Suprapubic skin (tissue), 4 donors: ENCODE measurements around the gene PDE4B.

Experiments
- POLR2A ChIP-seq, 2 donors: fragments of 450-650 bp; IDR thresholded peaks; one replicate each; pipeline ENCODE4 v1.6.1; 2017; ENCODE audit warnings: antibody characterized with exemption in 2 of 2, mild to moderate bottlenecking in 2 of 2, moderate library complexity in 2 of 2
- POLR2AphosphoS5 ChIP-seq, 3 donors: sonication (generic); formaldehyde crosslinking; IDR thresholded peaks; one replicate each; pipeline ENCODE4 v1.6.1; 2017; ENCODE audit warnings: antibody characterized with exemption in 3 of 3
- TF ChIP-seq, protein P1 (sequence below), 2 donors: fragments of 200-600 bp in 1 of 2; fragments of 450-650 bp in 1 of 2; sonication (generic) in 1 of 2; IDR thresholded peaks; one replicate each; pipeline ENCODE4 v1.5.1; 2016 to 2019; ENCODE audit warnings: antibody characterized with exemption in 2 of 2, mild to moderate bottlenecking in 1 of 2, moderate library complexity in 1 of 2

DNA sequence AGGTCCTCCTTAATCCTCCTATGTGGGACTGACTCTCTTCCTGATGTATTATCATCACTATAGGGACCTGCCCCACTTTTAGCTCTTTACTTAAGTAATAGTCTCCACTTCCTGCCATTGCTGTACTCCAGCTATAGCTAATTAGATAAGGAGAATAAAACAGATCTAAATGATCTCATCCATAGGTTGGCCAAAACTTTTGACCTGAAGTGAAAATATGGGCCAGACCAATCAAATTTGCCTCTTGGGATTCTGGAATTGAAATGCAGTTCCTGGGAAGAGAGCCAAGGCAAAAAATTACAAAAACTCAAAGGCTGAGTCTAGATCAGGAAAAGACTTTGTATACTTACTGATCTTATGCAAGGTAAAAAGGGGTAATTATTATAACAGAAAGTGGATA lies 36.1 kb upstream of the PDE4B start:
- TF ChIP-seq, protein P1, sequence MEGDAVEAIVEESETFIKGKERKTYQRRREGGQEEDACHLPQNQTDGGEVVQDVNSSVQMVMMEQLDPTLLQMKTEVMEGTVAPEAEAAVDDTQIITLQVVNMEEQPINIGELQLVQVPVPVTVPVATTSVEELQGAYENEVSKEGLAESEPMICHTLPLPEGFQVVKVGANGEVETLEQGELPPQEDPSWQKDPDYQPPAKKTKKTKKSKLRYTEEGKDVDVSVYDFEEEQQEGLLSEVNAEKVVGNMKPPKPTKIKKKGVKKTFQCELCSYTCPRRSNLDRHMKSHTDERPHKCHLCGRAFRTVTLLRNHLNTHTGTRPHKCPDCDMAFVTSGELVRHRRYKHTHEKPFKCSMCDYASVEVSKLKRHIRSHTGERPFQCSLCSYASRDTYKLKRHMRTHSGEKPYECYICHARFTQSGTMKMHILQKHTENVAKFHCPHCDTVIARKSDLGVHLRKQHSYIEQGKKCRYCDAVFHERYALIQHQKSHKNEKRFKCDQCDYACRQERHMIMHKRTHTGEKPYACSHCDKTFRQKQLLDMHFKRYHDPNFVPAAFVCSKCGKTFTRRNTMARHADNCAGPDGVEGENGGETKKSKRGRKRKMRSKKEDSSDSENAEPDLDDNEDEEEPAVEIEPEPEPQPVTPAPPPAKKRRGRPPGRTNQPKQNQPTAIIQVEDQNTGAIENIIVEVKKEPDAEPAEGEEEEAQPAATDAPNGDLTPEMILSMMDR (IDR thresholded peaks at IDR 0.05): no peak
- no peak for TF ChIP-seq POLR2A (IDR thresholded peaks at IDR 0.05)
- TF ChIP-seq POLR2AphosphoS5 (IDR thresholded peaks at IDR 0.05): no peak
